H1 (cell line): Measurements from ENCODE around the gene ZNF346. TPM values are rescaled to one million over a fixed set of nuclear protein-coding genes. Genes with fewer than 3 reads are reported as not detected.

Experiments used
- CTCF ChIA-PET: fragments of 300-600 bp; sonication (Branson Sonifier 250); formaldehyde crosslinking; loops from one replicate; lab custom pipeline; 2021; ENCODE audit not compliant: partially characterized antibody; lab: Charles Lee
- POLR2A ChIA-PET: fragments of 300-600 bp; sonication (Branson Sonifier 250); formaldehyde crosslinking; loops from one replicate; lab custom pipeline; 2021; ENCODE audit warnings: inconsistent platforms; ENCODE audit not compliant: partially characterized antibody; lab: Charles Lee
- DNase-seq, 2 experiments: peaks; one replicate each; pipeline versions ENCODE4 v3.0.0 to v3.0.0-alpha.2; 2010 to 2022; ENCODE audit warnings: low spot score in 2 of 2, low read depth in 1 of 2, mixed read lengths in 1 of 2
- FAIRE-seq: peaks from 2 replicates; lab custom pipeline; 2011; peaks lifted over from hg19 to GRCh38; lab: Jason Lieb, UNC
- H2AFZ ChIP-seq: 2 replicates; pipeline ENCODE4 v1.8.1; 2012; ENCODE audit warnings: low read length, inconsistent platforms
- H2AK5ac ChIP-seq: 2 replicates; pipeline ENCODE4 v1.6.1; 2013; ENCODE audit warnings: low read depth, low read length
- H2BK120ac ChIP-seq: replicated peaks from 2 replicates; pipeline ENCODE3; 2013; ENCODE audit warnings: low read depth, low read length, inconsistent platforms
- H2BK12ac ChIP-seq: 2 replicates; pipeline ENCODE4 v1.6.1; 2013; ENCODE audit warnings: low read depth, low read length
- H2BK15ac ChIP-seq: 2 replicates; pipeline ENCODE4 v1.6.1; 2013; ENCODE audit warnings: low read length
- H2BK20ac ChIP-seq: 2 replicates; pipeline ENCODE4 v1.6.1; 2013; ENCODE audit warnings: low read length
- H2BK5ac ChIP-seq: 2 replicates; pipeline ENCODE4 v1.6.1; 2013; ENCODE audit warnings: low read depth, low read length
- H3K14ac ChIP-seq: 2 replicates; pipeline ENCODE4 v1.6.1; 2013; ENCODE audit warnings: inconsistent platforms; ENCODE audit not compliant: insufficient read length
- H3K18ac ChIP-seq: 2 replicates; pipeline ENCODE4 v1.6.1; 2013; ENCODE audit warnings: low read length; ENCODE audit errors: extremely low read depth
- H3K23ac ChIP-seq: 2 replicates; pipeline ENCODE4 v1.6.1; 2013; ENCODE audit warnings: inconsistent platforms; ENCODE audit not compliant: insufficient read length
- H3K23me2 ChIP-seq: 2 replicates; pipeline ENCODE4 v1.6.1; 2013; ENCODE audit warnings: low read depth, low read length
- H3K27ac ChIP-seq: 2 replicates; pipeline ENCODE4 v1.6.1; 2011; ENCODE audit warnings: low read depth, low read length, inconsistent platforms
- H3K27me3 ChIP-seq, 4 experiments: replicated peaks in 1 of 4; 1 replicate in 1 of 4; 2 replicates in 3 of 4; pipeline versions ENCODE4 v1.6.1 to v1.8.1; 2011 to 2013; ENCODE audit warnings: low read length in 3 of 4, mild to moderate bottlenecking in 3 of 4, inconsistent platforms in 2 of 4, mixed read lengths in 2 of 4, moderate library complexity in 1 of 4; ENCODE audit not compliant: control insufficient read depth in 3 of 4, insufficient read depth in 3 of 4; ENCODE audit errors: extremely low read depth in 1 of 4
- H3K36me3 ChIP-seq, 4 experiments: 2 replicates each; pipeline versions ENCODE4 v1.6.1 to v1.8.1; 2011 to 2013; ENCODE audit warnings: mild to moderate bottlenecking in 4 of 4, low read length in 3 of 4, moderate library complexity in 2 of 4, control low read depth in 1 of 4, inconsistent platforms in 1 of 4; ENCODE audit not compliant: insufficient read depth in 4 of 4, control insufficient read depth in 2 of 4
- H3K4ac ChIP-seq: replicated peaks from 2 replicates; pipeline ENCODE3; 2013; ENCODE audit warnings: low read length, low read depth, mixed read lengths, inconsistent platforms; ENCODE audit not compliant: insufficient read length
- H3K4me1 ChIP-seq, 4 experiments: replicated peaks in 1 of 4; 1 replicate in 1 of 4; 2 replicates in 3 of 4; pipeline versions ENCODE4 v1.6.1 to v1.8.1; 2011 to 2013; ENCODE audit warnings: low read length in 3 of 4, inconsistent platforms in 2 of 4, mixed read lengths in 1 of 4; ENCODE audit not compliant: insufficient read depth in 4 of 4, control insufficient read depth in 3 of 4
- H3K4me2 ChIP-seq, 2 experiments: 2 replicates each; pipeline versions ENCODE4 v1.6.1 to v1.8.1; 2011 to 2013; ENCODE audit warnings: low read depth in 2 of 2, low read length in 2 of 2, control low read depth in 1 of 2, inconsistent platforms in 1 of 2, mild to moderate bottlenecking in 1 of 2; ENCODE audit not compliant: insufficient read depth in 1 of 2
- H3K4me3 ChIP-seq, 4 experiments: fragments of 200-600, 300-600 bp in 1 of 4; sonication (generic), shearing (Covaris generic), sonication (Bioruptor Twin) in 1 of 4; 2 replicates each; pipeline versions ENCODE4 v1.5.1 to v1.8.1; 2011 to 2016; ENCODE audit warnings: low read length in 4 of 4, low read depth in 3 of 4, control low read depth in 2 of 4, inconsistent platforms in 2 of 4, mild to moderate bottlenecking in 2 of 4, mixed read lengths in 1 of 4, moderate library complexity in 1 of 4; ENCODE audit not compliant: insufficient read depth in 2 of 4; ENCODE audit errors: extremely low read depth in 1 of 4
- H3K56ac ChIP-seq: replicated peaks from 2 replicates; pipeline ENCODE3; 2013; ENCODE audit warnings: low read depth, mild to moderate bottlenecking, mixed read lengths, low read length, inconsistent platforms; ENCODE audit not compliant: insufficient read length
- H3K79me1 ChIP-seq: 2 replicates; pipeline ENCODE4 v1.6.1; 2013; ENCODE audit warnings: low read depth, low read length, control low read depth
- H3K79me2 ChIP-seq, 2 experiments: 2 replicates each; pipeline versions ENCODE4 v1.6.1 to v1.8.1; 2012 to 2013; ENCODE audit warnings: low read length in 2 of 2, mild to moderate bottlenecking in 2 of 2, inconsistent platforms in 1 of 2; ENCODE audit not compliant: insufficient read depth in 2 of 2, control insufficient read depth in 1 of 2
- H3K9ac ChIP-seq, 4 experiments: replicated peaks in 1 of 4; 1 replicate in 1 of 4; 2 replicates in 3 of 4; pipeline versions ENCODE4 v1.6.1 to v1.8.1; 2011 to 2013; ENCODE audit warnings: low read depth in 3 of 4, low read length in 3 of 4, control low read depth in 2 of 4, mild to moderate bottlenecking in 2 of 4, moderate library complexity in 2 of 4, inconsistent platforms in 1 of 4; ENCODE audit errors: extremely low read depth in 1 of 4
- H3K9me3 ChIP-seq, 2 experiments: 2 replicates each; pipeline versions ENCODE4 v1.6.1 to v1.8.1; 2012 to 2013; ENCODE audit warnings: mild to moderate bottlenecking in 2 of 2, moderate library complexity in 2 of 2, control low read depth in 1 of 2, inconsistent platforms in 1 of 2, low read depth in 1 of 2, low read length in 1 of 2, mixed read lengths in 1 of 2; ENCODE audit not compliant: insufficient read depth in 2 of 2
- H4K20me1 ChIP-seq, 2 experiments: replicated peaks in 1 of 2; 2 replicates each; pipeline versions ENCODE3 to v1.8.1; 2011 to 2013; ENCODE audit warnings: inconsistent platforms in 2 of 2, low read length in 2 of 2, mild to moderate bottlenecking in 1 of 2; ENCODE audit not compliant: insufficient read depth in 2 of 2, control insufficient read depth in 1 of 2
- H4K5ac ChIP-seq: 2 replicates; pipeline ENCODE4 v1.6.1; 2013; ENCODE audit warnings: low read length, low read depth, mixed read lengths, inconsistent platforms; ENCODE audit not compliant: insufficient read length
- H4K8ac ChIP-seq: 2 replicates; pipeline ENCODE4 v1.8.0; 2013; ENCODE audit warnings: mild to moderate bottlenecking, moderate library complexity, low read length, inconsistent platforms; ENCODE audit not compliant: insufficient read depth; ENCODE audit errors: extremely low read depth
- H4K91ac ChIP-seq: replicated peaks from 2 replicates; pipeline ENCODE3; 2013; ENCODE audit warnings: low read length, mixed read lengths, inconsistent platforms; ENCODE audit not compliant: insufficient read length
- SAP30 ChIP-seq: fragments of 300-600 bp; sonication (generic); IDR thresholded peaks from 2 replicates; pipeline ENCODE4 v1.7.1; 2012; ENCODE audit warnings: low read length, moderate library complexity, mild to moderate bottlenecking, inconsistent platforms; ENCODE audit not compliant: insufficient read depth, insufficient replicate concordance
- WGBS, 2 experiments: shearing (Covaris generic) in 1 of 2; methylation state at CpG; one replicate each; pipeline versions ENCODE4 v1.1.6 to v1.1.7; 2013 to 2015; ENCODE audit warnings: low lambda C conversion rate in 2 of 2, mixed read lengths in 2 of 2, inconsistent platforms in 1 of 2, low coverage in 1 of 2, missing lambda C conversion rate in 1 of 2; ENCODE audit not compliant: insufficient replicate concordance in 2 of 2, insufficient coverage in 1 of 2, insufficient read length in 1 of 2; ENCODE audit errors: extremely low coverage in 1 of 2, missing lambda C conversion rate in 1 of 2; 5-methylcytosine and 5-hydroxymethylcytosine counted together
- polyA plus RNA-seq, 7 experiments: library from polyadenylated mRNA; depleted of rRNA in 3 of 7; stranded (reverse) in 5 of 7; unstranded in 2 of 7; fragments of >200 nt in 5 of 7; fragments of 200-250 nt in 2 of 7; gene quantifications; 1 replicate in 5 of 7; 2 replicates in 1 of 7; 4 replicates in 1 of 7; pipeline versions ENCODE4 v1.2.1 to v1.2.3, GENCODE V29; 2011 to 2013; ENCODE audit warnings: missing spikeins in 2 of 7, mixed read lengths in 2 of 7
- total RNA-seq: library from RNA; stranded (reverse); fragmentation: NEBNext Ultra II Directional; extraction: Animal tissue kit (Norgen Biotek cat#: 25700); gene quantifications from 2 replicates; pipeline ENCODE4 v1.2.1, GENCODE V29; 2021

Gene ZNF346
- total and polyA plus RNA-seq, 2 of the 8 experiments (the other 6 are each of a cell fraction or from before 2014, with no cell fraction given): 19.9 to 20.8 TPM

DNA sequence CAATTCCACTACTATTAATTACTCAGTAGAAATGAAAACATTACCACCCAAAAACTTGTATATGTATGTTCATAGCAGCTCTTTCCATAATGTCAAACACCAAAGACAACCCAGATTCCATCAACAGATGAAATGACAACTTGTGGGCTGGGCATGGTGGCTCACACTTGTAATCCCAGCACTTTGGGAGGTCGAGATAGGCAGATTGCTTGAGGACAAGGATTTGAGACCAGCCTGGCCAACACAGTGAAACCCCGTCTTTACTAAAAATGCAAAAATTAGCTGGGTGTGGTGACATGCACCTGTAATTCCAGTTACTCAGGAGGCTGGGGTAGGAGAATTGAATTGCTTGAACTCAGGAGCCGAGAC lies 27.4 kb upstream of the ZNF346 start:
- Histone ChIP-seq H4K91ac (no peak overlapping the region), H3K23me2 (no peaks in the 10 kb centered on the region; the same call in 1 of the 2 replicates), H3K4ac (no peak overlapping the region), H3K23ac (no peak overlapping the region), H4K20me1 (peaks cover 2 to 5% of the 10 kb centered on the region in 2 experiments), H3K14ac (no peak overlapping the region), H4K8ac (no peak overlapping the region), H2BK120ac (no peak overlapping the region), H3K56ac (no peak overlapping the region), H3K9ac (no peak overlapping the region), H4K5ac (no peak overlapping the region), H3K27ac (no peak overlapping the region), H3K4me1 (no peaks in the 10 kb centered on the region), H3K9me3 (peaks cover 4 to 10% of the 10 kb centered on the region in 2 experiments; a peak in 3 of 4 replicates), H3K27me3 (no peaks in the 10 kb centered on the region), H3K4me3 (no peak overlapping the region), H3K4me2 (no peak overlapping the region), H3K18ac (no peak overlapping the region), H2BK5ac (no peak overlapping the region), H2BK12ac (no peak overlapping the region), H2BK20ac (no peak overlapping the region), H3K79me1 (no peaks in the 10 kb centered on the region), H2AFZ (no peak overlapping the region), H2BK15ac (no peak overlapping the region), H3K36me3 (no peaks in the 10 kb centered on the region), H2AK5ac (no peak overlapping the region), H3K79me2 (peaks cover 20 to 95% of the 10 kb centered on the region in 2 experiments)
- WGBS, 2 experiments: 96% methylated on average over 3 of the region's 3 CpGs; no CpG with 5 or more reads in 1 of the 2 experiments
- no peak for DNase-seq
- ChIA-PET POLR2A (interaction anchor here (0.6 to 1.3 kb wide), 2 partner anchors 11 to 32 kb away, joined by 3 read pairs; no protein-coding TSS in a partner anchor), CTCF (interaction anchor here (0.6 to 0.9 kb wide), 2 partner anchors 96 to 206 kb away, joined by 3 to 4 read pairs; no protein-coding TSS in a partner anchor)
- FAIRE-seq: no peak
- no peak for TF ChIP-seq SAP30
